HG02759 (cell line): ENCODE measurements around the gene KIF6.

Experiments
- ATAC-seq: cut with Tn5 transposase; IDR thresholded peaks from one replicate; pipeline ENCODE4 v1.9.1; 2021; ENCODE audit warnings: mild to moderate bottlenecking, moderate library complexity; ENCODE audit not compliant: unreplicated experiment

Gene KIF6

DNA sequence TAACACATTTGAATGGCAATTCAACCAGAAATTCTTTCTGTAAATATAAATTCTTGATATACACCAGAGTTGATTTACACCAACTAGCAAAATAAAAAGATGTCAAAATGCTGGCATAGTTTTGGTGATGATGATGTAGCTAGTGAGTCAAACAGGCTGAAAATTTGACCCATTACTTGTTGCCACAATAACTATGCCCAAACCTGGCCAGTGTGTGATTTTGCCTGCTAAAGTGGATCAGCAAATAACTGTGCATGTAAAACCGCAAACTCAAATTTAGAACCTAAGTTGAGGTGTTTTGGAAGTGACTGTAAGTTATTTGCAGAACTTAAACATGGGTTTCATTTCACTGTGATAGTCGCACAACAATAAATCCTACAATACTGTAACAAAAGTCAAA, 125.9 kb downstream of the KIF6 start:
- no peak for ATAC-seq

DNA sequence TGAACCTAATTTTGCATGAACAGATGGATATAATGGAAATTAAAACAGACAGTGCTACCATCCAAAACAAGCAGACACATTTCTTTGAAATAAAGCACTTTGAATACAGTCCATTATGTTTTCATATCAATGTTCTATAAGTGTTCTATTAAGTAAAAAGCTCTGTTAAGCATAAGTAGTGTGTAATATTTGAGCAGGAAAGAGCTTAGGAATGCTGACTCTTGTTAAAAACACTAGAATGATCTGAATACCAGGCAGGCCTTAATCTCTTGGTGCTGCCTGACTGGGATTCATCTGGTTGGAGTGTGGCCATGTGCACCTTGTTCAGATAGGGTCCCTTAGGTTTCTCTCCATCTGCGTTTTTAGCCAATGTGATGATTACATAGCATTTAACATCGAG, 130.9 kb downstream of the KIF6 start:
- ATAC-seq: no peak

DNA sequence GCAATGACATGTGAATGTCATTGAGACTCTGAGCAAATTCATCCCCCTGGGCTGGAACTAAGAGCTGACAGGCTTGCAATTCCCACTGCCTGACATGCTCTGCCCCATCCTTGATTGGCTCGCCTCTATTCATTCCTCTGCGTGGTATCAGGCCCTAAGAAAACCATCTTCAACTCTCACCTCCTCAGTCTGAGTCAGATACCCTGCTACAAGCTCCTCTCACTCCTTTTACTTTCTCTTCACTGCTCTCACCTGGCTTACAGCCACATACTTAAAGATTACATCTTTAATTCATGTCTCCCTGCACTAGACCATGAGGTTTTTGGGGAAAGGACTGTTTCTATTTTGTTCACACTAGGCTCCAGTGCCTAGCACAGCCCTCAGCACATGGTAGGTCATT, 131.6 kb downstream of the KIF6 start:
- ATAC-seq: no peak

DNA sequence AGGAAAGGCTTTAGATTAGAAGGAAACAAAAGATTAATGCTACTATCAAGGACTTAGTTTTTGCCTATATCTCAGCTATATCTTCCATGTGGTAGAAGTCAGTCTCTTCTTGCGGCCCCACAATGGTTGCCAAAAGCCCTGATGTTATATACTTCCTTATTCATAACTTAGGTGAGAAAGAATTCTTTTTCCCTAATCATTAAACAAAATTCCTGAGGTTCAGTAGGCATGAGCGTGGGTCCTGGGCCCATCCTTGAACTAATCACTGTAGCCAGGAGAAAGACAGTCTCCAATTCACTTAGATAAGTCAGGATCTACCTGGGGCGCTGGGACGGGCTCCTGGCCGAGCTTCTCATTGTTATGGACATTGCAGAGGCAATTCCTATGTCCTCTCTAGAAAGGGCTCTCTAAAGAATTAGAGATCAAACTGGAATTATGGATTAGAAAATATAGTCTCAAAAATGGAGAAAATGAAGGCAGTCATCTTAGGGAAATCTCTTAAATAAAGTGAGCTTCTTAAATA, 134.3 kb downstream of the KIF6 start:
- ATAC-seq: no peak

DNA sequence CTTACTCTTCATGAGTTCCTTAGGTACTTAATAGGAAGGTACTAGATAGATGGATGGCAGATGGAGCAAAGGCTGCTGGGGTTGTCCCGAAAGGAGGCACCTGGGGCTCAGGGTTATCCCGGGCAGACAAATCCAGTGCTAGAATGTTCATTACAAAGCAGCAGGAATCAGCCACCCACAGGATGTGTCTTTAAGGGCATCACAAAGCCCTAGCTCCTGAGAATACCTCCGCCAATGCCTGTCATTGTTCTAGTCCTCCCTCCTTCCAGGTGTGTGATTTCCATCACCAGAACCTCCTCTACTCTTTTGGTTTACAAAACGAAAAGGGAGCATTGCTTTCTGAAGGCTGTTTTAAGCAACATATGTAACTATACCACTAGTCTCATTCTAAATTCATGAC, 138.1 kb downstream of the KIF6 start:
- ATAC-seq: no peak

DNA sequence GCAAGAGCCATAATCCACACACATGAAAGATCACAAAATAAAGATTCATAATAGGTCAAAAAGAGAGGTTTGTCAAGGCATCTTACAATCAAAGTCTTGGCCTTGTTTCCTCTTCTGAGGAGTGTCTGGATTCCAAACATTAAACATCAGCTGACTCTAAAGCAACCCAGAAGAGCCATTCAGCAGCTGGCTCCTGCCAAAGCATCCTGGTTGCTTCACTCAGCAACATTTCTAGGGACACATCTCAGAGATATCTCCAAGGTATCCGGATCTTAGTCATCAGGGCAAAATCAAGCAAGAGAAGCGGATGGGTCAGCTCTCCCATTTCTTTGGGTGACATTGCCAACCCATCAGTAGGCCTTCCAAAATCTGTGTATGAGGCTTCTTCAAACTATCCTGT, 139.6 kb downstream of the KIF6 start:
- ATAC-seq: no peak

DNA sequence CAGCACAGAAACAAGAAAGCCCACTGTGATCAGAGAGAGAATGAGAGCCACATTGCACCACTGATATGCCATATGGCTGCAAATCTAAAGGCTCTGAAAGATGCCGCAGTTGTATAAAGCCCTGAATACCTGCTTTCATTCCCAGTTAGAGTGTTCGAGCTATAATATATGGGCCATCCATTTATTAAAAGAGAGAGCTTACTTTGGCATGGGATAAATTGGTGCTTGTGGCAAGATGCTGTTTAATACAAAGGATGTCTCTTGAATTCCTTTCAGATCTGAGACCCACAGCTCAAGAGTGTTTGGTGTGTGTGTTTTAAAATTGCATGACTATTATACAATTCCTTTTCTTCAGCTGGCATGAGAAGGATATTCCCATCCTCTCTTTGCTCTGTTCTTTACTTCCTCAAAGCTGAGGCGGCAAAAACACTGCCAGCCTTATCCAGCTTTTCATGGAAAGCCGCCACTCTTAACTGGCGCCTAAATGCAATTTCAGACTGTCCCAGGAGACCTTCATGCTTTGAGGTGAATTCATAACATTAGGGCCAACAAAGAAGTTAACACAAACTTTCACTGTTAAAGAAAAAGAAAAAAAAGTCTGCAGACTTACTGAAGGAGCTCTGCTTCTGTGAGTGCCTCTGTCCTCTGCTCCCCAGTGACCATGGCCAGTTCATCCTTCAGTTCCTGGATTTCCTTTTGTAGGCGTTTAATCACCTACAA, 147.6 kb downstream of the KIF6 start:
- ATAC-seq: no peak

DNA sequence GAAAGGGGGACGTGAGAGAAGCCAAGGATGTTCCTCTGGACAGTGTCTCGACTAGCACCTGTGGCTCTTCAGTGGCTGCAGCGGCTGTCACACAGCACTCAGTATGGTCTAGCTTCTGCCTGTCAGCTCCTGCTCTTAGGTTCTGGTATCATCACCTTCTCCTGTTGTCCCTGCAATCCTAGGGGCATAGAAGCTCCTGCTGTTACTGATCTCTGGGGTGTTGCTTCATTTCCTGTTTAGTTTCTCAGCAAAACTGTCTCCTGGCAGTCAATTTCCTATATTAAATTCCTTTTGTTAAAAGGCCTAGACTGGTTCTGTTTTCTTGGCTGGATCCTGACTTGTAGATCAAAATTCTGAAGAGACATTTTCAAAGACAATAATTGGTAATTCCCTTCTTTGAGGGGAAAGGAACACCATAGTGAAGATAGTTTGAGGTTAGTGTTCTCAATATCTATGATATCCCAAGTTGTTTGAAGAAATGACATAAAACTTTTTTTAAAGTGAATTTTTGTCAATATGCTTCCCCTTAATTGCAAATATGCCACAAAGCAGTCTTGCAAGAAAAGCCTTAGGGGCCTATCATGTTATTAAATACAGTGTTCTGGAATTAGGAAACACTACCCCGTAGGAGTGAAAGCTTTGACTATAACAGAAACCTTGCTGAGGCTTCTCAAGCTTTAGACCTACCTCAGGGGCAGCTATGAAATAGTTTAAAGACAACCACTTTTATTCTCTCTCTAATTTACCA, 148.5 kb downstream of the KIF6 start:
- ATAC-seq: no peak

DNA sequence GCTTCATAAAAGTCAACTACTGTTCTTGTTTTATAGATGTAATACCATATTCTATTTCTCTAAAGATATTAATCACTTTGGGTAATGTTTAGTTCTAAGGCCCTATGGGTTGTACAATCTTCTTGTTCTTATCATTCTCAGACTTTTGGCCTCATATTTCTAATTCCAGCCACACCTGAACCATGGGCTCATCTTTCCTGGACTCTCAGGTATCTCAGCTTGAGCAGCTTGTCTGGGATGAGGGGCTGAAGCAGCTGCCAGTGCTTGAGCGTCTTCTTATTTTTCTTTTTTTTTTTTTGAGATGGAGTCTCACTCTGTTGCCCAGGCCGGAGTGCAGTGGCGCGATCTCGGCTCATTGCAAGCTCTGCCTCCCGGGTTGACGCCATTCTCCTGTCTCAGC, 150.2 kb downstream of the KIF6 start:
- no peak for ATAC-seq

DNA sequence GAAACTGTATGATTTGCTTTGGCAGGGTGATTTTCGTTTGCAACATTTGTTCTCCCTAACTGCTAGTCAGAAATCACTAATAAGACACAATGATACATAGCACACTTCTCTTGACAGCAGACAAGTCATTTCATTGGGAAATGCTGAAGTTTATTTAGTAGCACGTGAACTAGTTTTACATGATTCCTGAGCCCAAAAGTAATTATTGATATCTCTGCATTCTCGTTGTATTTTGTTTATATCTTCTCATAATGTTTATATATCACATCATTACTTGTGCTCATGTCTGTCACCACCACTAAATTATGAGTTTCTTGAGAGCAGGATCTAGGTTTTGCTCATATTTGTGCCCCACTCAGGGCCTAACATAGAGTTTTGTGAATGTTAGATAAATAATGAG, 151.7 kb downstream of the KIF6 start:
- ATAC-seq: no peak

DNA sequence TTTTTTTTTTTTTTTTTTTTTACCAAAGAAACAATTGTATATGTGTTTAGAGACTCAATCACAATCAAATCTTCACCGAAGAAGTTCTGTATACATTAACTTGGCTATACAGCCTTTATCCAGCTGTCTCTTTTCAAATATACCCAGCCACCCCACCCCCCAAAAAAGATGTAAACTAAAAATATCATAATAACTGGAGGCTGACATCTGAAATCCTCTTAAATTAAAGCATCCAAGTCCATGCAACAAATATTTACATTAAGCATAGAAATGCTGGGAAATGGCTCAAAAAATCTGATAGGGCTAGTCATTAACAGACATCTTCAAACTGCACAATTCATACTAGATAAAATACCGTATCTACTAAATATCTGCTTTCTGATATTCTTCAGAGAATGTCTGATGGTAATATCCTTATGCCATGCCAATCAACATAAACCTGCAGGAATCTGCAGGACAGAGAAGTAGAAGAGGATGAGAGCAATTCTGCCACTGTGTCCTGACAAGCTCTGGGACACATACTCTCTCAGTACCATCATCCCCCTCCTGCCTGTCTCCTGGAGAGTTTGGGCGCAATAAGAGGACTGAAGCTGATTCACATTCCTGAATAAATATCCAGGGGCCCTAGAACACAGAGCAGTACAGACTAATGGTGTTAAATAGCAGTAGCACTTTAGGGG, 152.4 kb downstream of the KIF6 start:
- no peak for ATAC-seq

DNA sequence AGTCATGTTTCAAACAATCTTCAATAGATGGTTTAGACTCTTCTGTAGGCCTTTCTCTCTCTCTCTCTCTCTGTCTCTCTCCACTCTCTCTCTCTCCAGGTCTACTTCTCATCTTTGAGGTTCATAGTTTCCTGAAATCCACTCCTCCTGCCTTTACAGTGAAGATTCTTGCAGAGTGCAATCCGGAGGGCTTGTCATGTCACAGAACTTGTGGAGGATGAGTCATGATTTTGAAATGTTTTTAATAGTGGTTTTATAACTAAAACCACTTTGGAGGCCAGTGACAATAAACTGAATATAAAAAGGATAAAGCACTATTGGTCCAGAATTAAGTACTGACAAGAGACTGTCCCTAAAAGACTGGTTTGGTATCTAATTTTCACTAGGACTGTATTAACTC, 156.3 kb downstream of the KIF6 start:
- no peak for ATAC-seq

DNA sequence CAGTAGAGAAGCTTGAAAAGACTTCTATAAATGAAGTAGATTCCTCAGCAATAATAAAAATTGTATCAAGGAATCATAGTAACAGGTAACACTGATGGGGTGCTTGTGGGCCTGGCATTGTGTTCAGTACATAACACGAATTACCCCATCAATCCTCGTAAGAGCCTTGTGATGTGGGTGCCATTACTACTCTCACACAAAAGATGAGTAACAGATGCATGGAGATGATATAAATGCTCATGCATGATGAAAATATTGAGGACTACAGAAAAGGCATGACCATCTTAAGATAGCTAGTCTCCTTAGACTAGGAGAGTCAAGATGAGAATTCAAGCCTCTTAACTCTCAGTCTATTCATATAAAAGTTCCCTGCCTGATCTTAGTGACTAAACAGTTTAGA, 158.1 kb downstream of the KIF6 start:
- no peak for ATAC-seq

DNA sequence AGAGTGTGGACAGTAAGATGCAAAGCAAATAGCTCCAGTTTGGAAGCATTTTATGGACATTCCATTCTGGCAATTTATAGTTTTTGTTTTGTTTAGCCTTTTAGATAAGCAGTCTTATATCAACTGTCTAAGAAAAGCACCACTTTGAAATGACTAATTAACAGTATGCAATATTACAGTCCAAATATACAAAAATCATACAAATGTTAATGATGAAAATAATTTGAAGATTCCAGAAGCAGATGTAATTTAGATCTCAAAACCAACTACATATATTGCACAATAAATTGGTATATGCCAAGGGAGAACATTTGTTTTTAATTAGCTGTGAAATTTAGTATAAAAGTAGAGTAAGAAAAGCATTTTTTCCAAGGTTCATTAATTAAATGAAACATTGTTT, 158.8 kb downstream of the KIF6 start:
- no peak for ATAC-seq

DNA sequence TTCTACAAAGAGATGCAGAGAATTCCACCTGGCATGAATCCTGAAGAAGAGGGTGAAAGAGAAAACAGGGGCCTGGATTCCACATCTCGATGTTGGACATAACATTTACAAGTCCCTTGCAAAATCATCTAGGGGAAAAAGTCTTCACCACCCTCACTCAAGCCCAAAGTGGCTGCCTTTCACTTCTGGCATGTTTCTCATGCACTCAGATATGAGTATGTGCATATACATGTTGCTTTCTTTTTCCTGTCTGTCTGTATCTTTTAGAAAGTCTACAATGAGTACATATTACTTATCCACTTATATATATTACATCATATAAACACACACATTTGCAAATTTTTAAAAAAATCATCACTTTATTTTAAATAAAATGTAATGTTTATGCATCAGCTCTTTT, 159.3 kb downstream of the KIF6 start:
- ATAC-seq: no peak

DNA sequence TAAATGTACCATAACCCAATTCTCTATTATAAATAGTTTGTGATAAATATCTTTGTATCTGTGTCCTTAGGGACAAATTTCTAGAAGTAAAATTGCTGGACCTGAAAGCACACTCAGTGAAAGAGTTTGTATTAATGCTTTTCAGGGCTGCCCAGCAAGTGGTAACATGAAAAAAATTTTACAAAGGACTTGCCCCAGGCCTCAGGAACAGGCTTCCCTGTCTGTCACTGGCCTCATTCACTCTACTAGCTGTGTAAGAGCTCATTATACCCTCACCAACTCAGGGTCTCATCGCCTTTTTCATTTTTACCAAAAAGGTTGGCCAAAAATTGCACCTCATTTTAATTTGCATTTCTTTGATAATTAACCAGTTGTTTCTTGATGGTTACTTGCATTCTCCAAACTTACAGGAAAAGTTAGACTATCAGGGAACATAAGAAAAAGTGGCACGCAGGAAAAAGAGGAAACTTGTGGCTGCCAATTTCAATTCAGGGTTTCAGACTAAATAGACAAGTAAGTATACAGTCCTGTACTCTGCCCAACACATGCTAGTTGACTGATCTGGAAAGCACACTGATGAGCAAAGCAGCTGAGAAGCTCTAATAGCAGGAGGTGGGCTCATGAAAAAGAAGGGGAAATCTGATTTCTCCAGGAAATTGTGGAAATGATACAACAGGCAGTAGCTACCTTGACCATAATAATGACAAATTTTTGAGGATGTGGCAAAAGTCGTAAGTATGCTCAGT, 161.5 kb downstream of the KIF6 start:
- ATAC-seq: no peak

DNA sequence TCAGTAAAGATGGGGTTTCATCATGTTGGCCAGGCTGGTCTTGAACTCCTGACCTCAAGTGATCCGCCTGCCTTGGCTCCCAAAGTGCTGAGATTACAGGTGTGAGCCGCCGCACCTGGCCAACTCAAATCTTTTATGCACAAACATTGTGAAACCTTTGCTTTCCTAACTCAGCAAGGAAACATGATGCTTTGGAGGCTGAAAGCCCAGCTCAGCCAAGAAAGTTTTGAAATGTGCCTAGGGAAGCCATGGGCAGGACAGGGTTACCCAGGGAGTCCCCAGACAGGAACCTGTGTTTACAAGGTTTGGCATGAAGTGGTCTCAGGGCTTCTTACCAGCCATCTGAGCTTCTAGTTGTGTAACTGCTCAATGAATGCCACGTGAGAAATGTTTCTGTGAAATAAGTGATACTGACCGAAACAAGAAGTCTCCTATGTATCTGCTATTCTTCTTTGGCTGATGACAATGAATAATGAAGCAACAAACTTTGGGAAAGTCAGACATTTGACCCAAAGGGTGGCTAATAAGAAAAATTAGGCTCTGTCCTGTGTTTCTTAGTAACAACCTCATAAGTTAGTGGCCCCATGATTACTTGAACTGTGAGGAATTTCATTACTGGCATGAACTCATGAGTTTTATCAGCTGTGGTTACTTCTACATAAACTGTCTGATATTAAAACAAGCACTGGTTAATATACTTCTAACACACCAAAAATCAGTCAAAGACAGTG, 163.5 kb downstream of the KIF6 start:
- no peak for ATAC-seq

DNA sequence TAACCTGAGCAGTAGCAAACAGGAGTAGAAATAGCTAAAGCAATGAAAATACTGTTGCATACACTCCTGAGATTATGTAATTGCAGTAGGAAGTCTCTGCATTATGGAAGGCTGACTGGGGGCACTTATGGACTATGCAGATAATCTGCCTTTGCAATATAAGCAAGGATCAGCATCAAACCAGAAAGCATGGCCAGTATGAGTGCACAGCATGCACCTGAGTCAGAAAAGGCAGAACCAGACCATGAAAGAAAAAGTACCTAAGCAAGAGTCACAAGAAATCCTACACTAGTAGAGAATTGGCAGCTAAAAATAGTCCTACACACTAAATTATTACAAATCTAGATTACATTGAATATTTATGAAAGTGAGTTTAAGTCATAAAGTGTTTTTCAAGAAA, 164.3 kb downstream of the KIF6 start:
- ATAC-seq: no peak

DNA sequence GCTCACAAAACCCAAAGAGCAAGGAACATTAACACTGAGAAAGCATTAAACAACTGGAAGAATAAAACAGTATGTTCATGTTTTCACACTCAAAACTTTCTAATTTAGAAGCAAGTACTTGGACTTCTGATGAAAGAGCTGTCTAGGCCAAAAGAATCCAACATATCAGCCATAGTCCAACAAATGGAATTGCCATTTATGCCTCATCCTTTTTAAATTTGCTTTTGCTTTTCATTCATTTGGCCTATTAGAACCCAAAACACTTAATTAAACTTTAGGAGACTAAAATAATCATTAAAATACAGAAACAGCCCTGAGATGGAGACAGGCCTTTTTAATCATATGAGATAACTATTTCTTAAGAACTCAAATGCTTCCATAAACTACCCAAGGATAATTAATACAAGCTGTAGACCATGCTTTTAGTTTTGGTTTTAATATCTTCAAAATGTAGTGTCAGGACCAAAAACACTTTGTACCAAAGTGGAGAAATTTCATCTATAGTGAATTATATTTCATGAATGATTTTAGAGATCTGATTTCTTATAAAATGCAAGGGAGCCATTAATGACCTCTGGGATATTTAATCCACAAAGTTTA, 166.5 kb downstream of the KIF6 start:
- no peak for ATAC-seq

DNA sequence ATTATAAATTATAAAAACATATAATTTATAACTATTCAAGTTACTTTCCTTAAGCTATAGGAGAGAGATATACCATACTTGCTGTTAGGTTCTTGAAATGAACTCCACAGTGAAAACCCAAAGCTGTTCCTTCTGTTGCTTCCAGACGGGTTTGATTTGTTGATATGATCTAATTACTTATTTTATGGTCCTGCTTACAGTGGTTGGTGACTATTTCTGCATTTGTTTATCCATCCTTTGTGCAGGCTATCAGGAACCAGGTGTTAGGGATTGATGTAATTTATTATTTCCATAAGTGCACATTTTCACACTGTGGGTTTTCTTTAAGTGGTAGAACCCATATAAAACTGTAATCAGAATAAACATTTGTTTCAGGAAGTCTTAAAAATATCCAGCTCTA, 167.1 kb downstream of the KIF6 start:
- ATAC-seq: no peak
